H54 (cell line): Measurements from ENCODE around the gene ALKAL2.

Source experiments
- DNase-seq: peaks from one replicate; pipeline ENCODE4 v3.0.0; 2011; ENCODE audit warnings: low spot score, mixed read lengths; ENCODE audit not compliant: insufficient read length
- FAIRE-seq: peaks from 3 replicates; lab custom pipeline; 2011; peaks lifted over from hg19 to GRCh38; lab: Jason Lieb, UNC
- POLR2A ChIP-seq: IDR thresholded peaks from 2 replicates; pipeline ENCODE4 v1.6.1; 2011; ENCODE audit warnings: low read depth, mild to moderate bottlenecking, low read length

The ALKAL2 gene

GRCh38 chr2:310994-311393, 23.1 kb upstream of the ALKAL2 start:
- no peak for FAIRE-seq
- no peak for DNase-seq
- no peak for TF ChIP-seq POLR2A

- no peak for TF ChIP-seq POLR2A
- no peak for FAIRE-seq
- no peak for DNase-seq
Observed at GRCh38 chr2:309954-310510, 22.1 kb upstream of the ALKAL2 start.

GRCh38 chr2:309148-309953, 21.5 kb upstream of the ALKAL2 start:
- TF ChIP-seq POLR2A = no peak
- DNase-seq (no peak), FAIRE-seq (no peak)

GRCh38 chr2:305366-305765, 17.5 kb upstream of the ALKAL2 start:
- no peak for FAIRE-seq
- no peak for TF ChIP-seq POLR2A

GRCh38 chr2:296354-296753, 8.5 kb upstream of the ALKAL2 start:
- DNase-seq (no peak), FAIRE-seq (no peak)
- no peak for TF ChIP-seq POLR2A

More at GRCh38 chr2:305366-305765, 17.5 kb upstream of the ALKAL2 start:
- DNase-seq = no peak

GRCh38 chr2:295090-295489, 7.2 kb upstream of the ALKAL2 start:
- no peak for FAIRE-seq
- no peak for TF ChIP-seq POLR2A
- DNase-seq = no peak

GRCh38 chr2:290090-290722, 2.3 kb upstream of the ALKAL2 start:
- no peak for DNase-seq
- TF ChIP-seq POLR2A = no peak
- FAIRE-seq = no peak

GRCh38 chr2:289362-290089, 1.6 kb upstream of the ALKAL2 start:
- no peak for FAIRE-seq

GRCh38 chr2:288758-289361, 969 bp upstream of the ALKAL2 start:
- FAIRE-seq = no peak
- no peak for TF ChIP-seq POLR2A
- no peak for DNase-seq

More at GRCh38 chr2:289362-290089, 1.6 kb upstream of the ALKAL2 start:
- no peak for TF ChIP-seq POLR2A
- no peak for DNase-seq

GRCh38 chr2:287471-287885, 413 bp downstream of the ALKAL2 start:
- DNase-seq (no peak), FAIRE-seq (no peak)
- TF ChIP-seq POLR2A = no peak

GRCh38 chr2:286774-287392, 1.0 kb downstream of the ALKAL2 start:
- no peak for FAIRE-seq
- no peak for TF ChIP-seq POLR2A
- no peak for DNase-seq

- FAIRE-seq (no peak), DNase-seq (no peak)
- TF ChIP-seq POLR2A = no peak
Observed at GRCh38 chr2:286035-286434, 1.9 kb downstream of the ALKAL2 start.

- FAIRE-seq (no peak), DNase-seq (no peak)
- TF ChIP-seq POLR2A = no peak
Observed at GRCh38 chr2:285531-285930, 2.4 kb downstream of the ALKAL2 start.
